A673 (cell line): ENCODE data around the gene KIF4A. TPM values are rescaled to one million over a fixed set of nuclear protein-coding genes. Genes with fewer than 3 reads are reported as not detected.

Experiments used
- BruUV-seq: library from RNA; stranded (reverse); fragments of 400-500 nt; replicated peaks from 2 replicates; lab custom pipeline; 2021; lab: Mats Ljungman, UMichigan
- CTCF ChIA-PET: fragments of 300-600 bp; sonication (Branson Sonifier 250); formaldehyde crosslinking; loops from one replicate; lab custom pipeline; 2022; ENCODE audit warnings: antibody characterized with exemption; lab: Charles Lee
- POLR2A ChIA-PET: fragments of 300-600 bp; sonication (Branson Sonifier 250); formaldehyde crosslinking; loops from one replicate; lab custom pipeline; 2022; ENCODE audit warnings: antibody characterized with exemption; ENCODE audit not compliant: low non-redundant PET; lab: Charles Lee
- DNase-seq: peaks from one replicate; pipeline ENCODE4 v3.0.0-alpha.2; 2015; ENCODE audit warnings: low spot score
- H3K27ac ChIP-seq: fragments of 200-600 bp; sonication (generic); 2 replicates; pipeline ENCODE4 v1.5.1; 2016; ENCODE audit warnings: mixed run types, low read depth, mild to moderate bottlenecking, mixed read lengths, antibody characterized with exemption, low read length; ENCODE audit not compliant: poor library complexity, severe bottlenecking
- H3K27me3 ChIP-seq: fragments of 200-600 bp; sonication (generic); replicated peaks from 2 replicates; pipeline ENCODE4 v1.6.1; 2017; ENCODE audit warnings: mixed run types, low read depth, mild to moderate bottlenecking, mixed read lengths, antibody characterized with exemption, low read length; ENCODE audit not compliant: insufficient read depth, poor library complexity
- H3K36me3 ChIP-seq: fragments of 200-600 bp; sonication (generic); 2 replicates; pipeline ENCODE4 v1.6.1; 2016; ENCODE audit warnings: mixed run types, mild to moderate bottlenecking, mixed read lengths, antibody characterized with exemption, low read length; ENCODE audit not compliant: insufficient read depth, poor library complexity, severe bottlenecking
- H3K4me1 ChIP-seq: fragments of 200-600 bp; sonication (generic); 2 replicates; pipeline ENCODE4 v1.6.1; 2017; ENCODE audit warnings: mixed run types, mild to moderate bottlenecking, mixed read lengths, antibody characterized with exemption, low read length; ENCODE audit not compliant: insufficient read depth, poor library complexity, severe bottlenecking
- H3K4me3 ChIP-seq: fragments of 200-600 bp; sonication (generic); 2 replicates; pipeline ENCODE4 v1.5.1; 2016; ENCODE audit warnings: low read depth, mixed run types, mild to moderate bottlenecking, mixed read lengths, low read length; ENCODE audit not compliant: poor library complexity, severe bottlenecking
- H3K9me3 ChIP-seq: fragments of 200-600 bp; sonication (generic); 2 replicates; pipeline ENCODE4 v1.6.1; 2016; ENCODE audit warnings: mixed run types, low read depth, mild to moderate bottlenecking, mixed read lengths, antibody characterized with exemption, low read length; ENCODE audit not compliant: poor library complexity, severe bottlenecking
- CTCF ChIP-seq: fragments of 300-800, 200-600 bp; sonication (generic); conservative IDR thresholded peaks from 2 replicates; pipeline ENCODE4 v1.5.1; 2017; ENCODE audit warnings: low read depth, mild to moderate bottlenecking, antibody characterized with exemption, low read length, moderate library complexity, mixed read lengths
- EZH2 ChIP-seq: fragments of 200-600 bp; sonication (generic); IDR thresholded peaks from 2 replicates; pipeline ENCODE4 v1.6.1; 2017; ENCODE audit warnings: borderline replicate concordance, low read depth, mild to moderate bottlenecking, mixed read lengths, antibody characterized with exemption, low read length; ENCODE audit not compliant: poor library complexity, severe bottlenecking
- intact Hi-C: fragments of 100-400 bp; cut with micrococcal nuclease; formaldehyde crosslinking; loops from one replicate; pipeline ENCODE4 v1.10.0; 2022; ENCODE audit not compliant: unreplicated experiment
- total RNA-seq: library from RNA; stranded (reverse); gene quantifications from 2 replicates; pipeline ENCODE4 v1.2.3, GENCODE V29; 2021

Gene KIF4A
- total RNA-seq, 1 experiment from 2014 or later = 76.7 TPM

GRCh38 chrX:70434914-70435586 is 145.1 kb downstream of the KIF4A start:
- no peaks in the 10 kb centered on the region for H3K36me3 ChIP-seq
- TF ChIP-seq EZH2 = no peak
- TF ChIP-seq CTCF = no peak
- POLR2A ChIA-PET = no interaction called here
- peak overlapping the region; percentile 64 for H3K4me3 ChIP-seq
- DNase-seq = no peak
- intact Hi-C loops = no loop called here
- no peaks in the 10 kb centered on the region for H3K9me3 ChIP-seq
- BruUV-seq = no TSS peak
- H3K27me3 ChIP-seq = peaks cover 2% of the 10 kb centered on the region
- no peaks in the 10 kb centered on the region for H3K4me1 ChIP-seq
- H3K27ac ChIP-seq = no peak overlapping the region
- CTCF ChIA-PET = no interaction called here

GRCh38 chrX:70436343-70436742 is 146.4 kb downstream of the KIF4A start:
- POLR2A ChIA-PET = no interaction called here

DNA sequence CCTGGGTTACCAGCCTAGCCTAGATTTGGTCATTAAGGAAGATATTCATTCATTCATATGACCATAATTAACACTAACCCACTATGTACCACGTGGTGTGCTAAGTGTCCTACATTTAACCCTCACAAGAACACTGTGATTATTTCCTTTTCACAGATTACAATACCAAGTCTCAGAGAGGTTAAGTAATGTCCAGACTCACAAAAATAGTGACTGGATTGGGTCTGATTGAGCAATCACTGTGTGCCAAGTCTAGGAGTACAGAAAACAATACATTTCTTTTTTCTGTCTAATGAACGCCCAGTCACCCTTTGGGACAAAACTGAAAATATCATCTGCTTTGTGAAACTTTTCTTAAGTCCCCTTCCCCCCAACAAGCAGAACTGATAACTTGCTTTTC is 147.1 kb downstream of the KIF4A start:
- intact Hi-C loops = no loop called here
- BruUV-seq = no TSS peak
- H3K27me3 ChIP-seq = peaks cover 14% of the 10 kb centered on the region
- H3K4me3 ChIP-seq = no peak overlapping the region
- TF ChIP-seq CTCF (no peak), EZH2 (no peak)
- H3K27ac ChIP-seq = no peak overlapping the region
- ChIA-PET CTCF (no interaction called here), POLR2A (no interaction called here)
- DNase-seq = no peak
- no peaks in the 10 kb centered on the region for H3K9me3 ChIP-seq
- H3K4me1 ChIP-seq = no peaks in the 10 kb centered on the region
- no peaks in the 10 kb centered on the region for H3K36me3 ChIP-seq

More at GRCh38 chrX:70436343-70436742, 146.4 kb downstream of the KIF4A start:
- BruUV-seq = no TSS peak
- no peak for TF ChIP-seq EZH2
- no peak; the same call in 1 of the 2 replicates for TF ChIP-seq CTCF
- Histone ChIP-seq H3K4me3 (no peak overlapping the region), H3K36me3 (no peaks in the 10 kb centered on the region), H3K27me3 (peaks cover 8% of the 10 kb centered on the region), H3K4me1 (no peaks in the 10 kb centered on the region), H3K9me3 (no peaks in the 10 kb centered on the region), H3K27ac (no peak overlapping the region)
- peak; percentile 25 for DNase-seq
- CTCF ChIA-PET = no interaction called here
- intact Hi-C loops = no loop called here
